ENCODE data around the gene RBM33. TPM values are rescaled to one million over a fixed set of nuclear protein-coding genes. Genes with fewer than 3 reads are reported as not detected.

Gene RBM33
- polyA plus RNA-seq, 1 experiment = 9.5 TPM

GRCh38 chr7:155738104-155738503, 93.6 kb downstream of the RBM33 start:
- POLR2A ChIA-PET = no interaction called here
- no peak for TF ChIP-seq CTCF (IDR thresholded peaks at IDR 0.05; ENCODE audit: low read depth, low read length)
- H3K27ac ChIP-seq (ENCODE audit: low read depth, low read length) = no peak overlapping the region

GRCh38 chr7:155738652-155739537, 94.4 kb downstream of the RBM33 start:
- no peak overlapping the region for H3K4me3 ChIP-seq (ENCODE audit: low read depth, low read length)
- ChIA-PET CTCF (interaction anchor here (0.5 to 15.4 kb wide), 12 partner anchors 9 to 825 kb away, joined by 3 to 257 read pairs (median 4); no protein-coding TSS in a partner anchor), POLR2A (no interaction called here)
- no peaks in the 10 kb centered on the region for H3K9me3 ChIP-seq (ENCODE audit: control insufficient read depth, insufficient read depth, low read length)
- H3K27ac ChIP-seq (ENCODE audit: low read depth, low read length) = no peak overlapping the region
- H3K27me3 ChIP-seq (ENCODE audit: control insufficient read depth, insufficient read depth, low read length) = no peaks in the 10 kb centered on the region
- DNase-seq (ENCODE audit: low read depth, low spot score) = peak; percentile 59
- TF ChIP-seq CTCF (IDR thresholded peaks at IDR 0.05; ENCODE audit: low read depth, low read length) = peak; percentile 71

More at GRCh38 chr7:155738104-155738503, 93.6 kb downstream of the RBM33 start:
- DNase-seq (ENCODE audit: low read depth, low spot score) = no peak
- CTCF ChIA-PET = interaction anchor here (0.5 to 15.4 kb wide), 6 partner anchors 40 to 1081 kb away, joined by 3 to 257 read pairs (median 7); no protein-coding TSS in a partner anchor
- Histone ChIP-seq H3K4me3 (ENCODE audit: low read depth, low read length) (no peak overlapping the region), H3K27me3 (ENCODE audit: control insufficient read depth, insufficient read depth, low read length) (no peaks in the 10 kb centered on the region), H3K9me3 (ENCODE audit: control insufficient read depth, insufficient read depth, low read length) (no peaks in the 10 kb centered on the region)

GRCh38 chr7:155739538-155740143, 95.2 kb downstream of the RBM33 start:
- no peaks in the 10 kb centered on the region for H3K9me3 ChIP-seq (ENCODE audit: control insufficient read depth, insufficient read depth, low read length)
- CTCF ChIA-PET = interaction anchor here (0.7 to 15.4 kb wide), 10 partner anchors 8 to 825 kb away, joined by 3 to 257 read pairs (median 4); no protein-coding TSS in a partner anchor
- no peaks in the 10 kb centered on the region for H3K27me3 ChIP-seq (ENCODE audit: control insufficient read depth, insufficient read depth, low read length)
- DNase-seq (ENCODE audit: low read depth, low spot score) = no peak
- POLR2A ChIA-PET = no interaction called here
- no peak overlapping the region for H3K27ac ChIP-seq (ENCODE audit: low read depth, low read length)
- no peak for TF ChIP-seq CTCF (IDR thresholded peaks at IDR 0.05; ENCODE audit: low read depth, low read length)
- no peak overlapping the region for H3K4me3 ChIP-seq (ENCODE audit: low read depth, low read length)

GRCh38 chr7:155741082-155741481, 96.6 kb downstream of the RBM33 start:
- Histone ChIP-seq H3K4me3 (ENCODE audit: low read depth, low read length) (no peak overlapping the region), H3K9me3 (ENCODE audit: control insufficient read depth, insufficient read depth, low read length) (no peaks in the 10 kb centered on the region), H3K27me3 (ENCODE audit: control insufficient read depth, insufficient read depth, low read length) (no peaks in the 10 kb centered on the region), H3K27ac (ENCODE audit: low read depth, low read length) (no peak overlapping the region)
- CTCF ChIA-PET = interaction anchor here (0.7 to 15.4 kb wide), 3 partner anchors 141 to 813 kb away, joined by 5 to 257 read pairs (median 5); no protein-coding TSS in a partner anchor
- DNase-seq (ENCODE audit: low read depth, low spot score) = no peak
- no peak for TF ChIP-seq CTCF (IDR thresholded peaks at IDR 0.05; ENCODE audit: low read depth, low read length)
- POLR2A ChIA-PET = no interaction called here

Data from AG04450 (cell line).